NCI-H510A (cell line): ENCODE data around the gene CLGN.
A peak's percentile ranks its signal among the peaks of the same experiment; 100 is the strongest.
"Not testable (repeated sequence)": the region's sequence is repeated elsewhere in the genome, so short reads cannot be mapped to it uniquely, and the experiment has no call there.

Source experiments
- DNase-seq: peaks from one replicate; lab custom pipeline; 2025; lab: John Stamatoyannopoulos, UW

The CLGN gene, protein sequence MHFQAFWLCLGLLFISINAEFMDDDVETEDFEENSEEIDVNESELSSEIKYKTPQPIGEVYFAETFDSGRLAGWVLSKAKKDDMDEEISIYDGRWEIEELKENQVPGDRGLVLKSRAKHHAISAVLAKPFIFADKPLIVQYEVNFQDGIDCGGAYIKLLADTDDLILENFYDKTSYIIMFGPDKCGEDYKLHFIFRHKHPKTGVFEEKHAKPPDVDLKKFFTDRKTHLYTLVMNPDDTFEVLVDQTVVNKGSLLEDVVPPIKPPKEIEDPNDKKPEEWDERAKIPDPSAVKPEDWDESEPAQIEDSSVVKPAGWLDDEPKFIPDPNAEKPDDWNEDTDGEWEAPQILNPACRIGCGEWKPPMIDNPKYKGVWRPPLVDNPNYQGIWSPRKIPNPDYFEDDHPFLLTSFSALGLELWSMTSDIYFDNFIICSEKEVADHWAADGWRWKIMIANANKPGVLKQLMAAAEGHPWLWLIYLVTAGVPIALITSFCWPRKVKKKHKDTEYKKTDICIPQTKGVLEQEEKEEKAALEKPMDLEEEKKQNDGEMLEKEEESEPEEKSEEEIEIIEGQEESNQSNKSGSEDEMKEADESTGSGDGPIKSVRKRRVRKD

DNA sequence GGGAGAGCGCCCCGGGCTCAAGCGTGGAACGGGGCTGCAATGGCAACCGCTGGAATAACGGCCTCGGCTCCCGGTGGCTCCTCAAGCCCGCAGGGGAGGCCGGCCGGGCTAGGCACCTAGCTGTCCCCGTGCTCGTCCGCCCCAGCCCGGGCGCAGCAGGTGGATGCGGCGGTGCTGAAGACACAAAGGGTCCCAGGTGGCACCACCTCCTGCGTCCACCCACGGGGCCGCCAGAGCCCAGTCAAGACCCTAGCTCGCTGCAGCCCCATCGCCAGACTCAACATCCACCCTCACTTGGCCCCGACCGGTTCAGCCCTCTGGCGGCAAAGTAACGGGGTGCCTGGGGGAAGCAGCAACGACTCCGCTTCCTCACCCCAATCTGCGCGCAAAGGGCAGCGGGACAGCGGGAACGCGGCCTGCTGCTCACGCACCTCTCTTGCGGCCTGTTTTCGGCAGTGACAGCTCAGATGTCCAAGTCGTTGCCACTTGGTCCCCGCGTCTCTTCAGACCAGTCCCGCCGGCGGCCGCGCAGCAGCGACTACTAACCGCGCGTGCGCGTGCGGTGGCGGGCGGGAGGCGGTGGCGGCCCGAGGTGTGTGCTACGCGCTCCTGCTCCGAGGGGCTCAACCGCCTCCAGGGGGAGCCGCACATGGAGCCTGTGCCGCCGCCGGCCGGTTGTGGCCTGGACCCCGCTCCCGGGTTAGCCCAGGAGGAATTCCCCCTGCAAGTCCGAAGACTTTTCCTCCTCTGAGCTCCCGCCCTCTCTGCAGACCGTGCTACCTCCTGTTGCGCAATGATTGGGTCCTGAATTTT, at the start of gene CLGN:
TSS of gene CLGN (minus strand) at position 543 of the 813 bp plus-strand sequence. CDS start 14,570 bp downstream, outside the sequence.
- DNase-seq: peak; percentile 48

DNA sequence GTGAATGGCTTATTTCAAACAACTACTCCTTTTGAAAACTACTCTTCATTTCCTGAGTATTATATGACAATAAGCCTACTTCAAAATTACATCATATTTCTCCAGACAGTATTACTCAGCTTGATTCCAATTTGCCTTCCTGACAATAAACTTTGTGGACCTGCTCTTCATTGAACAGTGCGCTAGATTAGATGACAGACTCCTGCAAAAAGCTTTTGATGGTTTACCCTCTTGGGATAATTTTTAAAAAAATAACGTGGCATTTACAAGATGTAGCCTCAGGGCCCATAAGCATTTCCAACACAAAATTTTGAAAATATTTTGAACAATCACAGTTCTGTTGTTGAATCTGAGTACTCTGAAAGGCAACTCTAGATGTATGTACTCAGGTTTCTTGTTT, 44.7 kb upstream of the CLGN start:
- no peak for DNase-seq

DNA sequence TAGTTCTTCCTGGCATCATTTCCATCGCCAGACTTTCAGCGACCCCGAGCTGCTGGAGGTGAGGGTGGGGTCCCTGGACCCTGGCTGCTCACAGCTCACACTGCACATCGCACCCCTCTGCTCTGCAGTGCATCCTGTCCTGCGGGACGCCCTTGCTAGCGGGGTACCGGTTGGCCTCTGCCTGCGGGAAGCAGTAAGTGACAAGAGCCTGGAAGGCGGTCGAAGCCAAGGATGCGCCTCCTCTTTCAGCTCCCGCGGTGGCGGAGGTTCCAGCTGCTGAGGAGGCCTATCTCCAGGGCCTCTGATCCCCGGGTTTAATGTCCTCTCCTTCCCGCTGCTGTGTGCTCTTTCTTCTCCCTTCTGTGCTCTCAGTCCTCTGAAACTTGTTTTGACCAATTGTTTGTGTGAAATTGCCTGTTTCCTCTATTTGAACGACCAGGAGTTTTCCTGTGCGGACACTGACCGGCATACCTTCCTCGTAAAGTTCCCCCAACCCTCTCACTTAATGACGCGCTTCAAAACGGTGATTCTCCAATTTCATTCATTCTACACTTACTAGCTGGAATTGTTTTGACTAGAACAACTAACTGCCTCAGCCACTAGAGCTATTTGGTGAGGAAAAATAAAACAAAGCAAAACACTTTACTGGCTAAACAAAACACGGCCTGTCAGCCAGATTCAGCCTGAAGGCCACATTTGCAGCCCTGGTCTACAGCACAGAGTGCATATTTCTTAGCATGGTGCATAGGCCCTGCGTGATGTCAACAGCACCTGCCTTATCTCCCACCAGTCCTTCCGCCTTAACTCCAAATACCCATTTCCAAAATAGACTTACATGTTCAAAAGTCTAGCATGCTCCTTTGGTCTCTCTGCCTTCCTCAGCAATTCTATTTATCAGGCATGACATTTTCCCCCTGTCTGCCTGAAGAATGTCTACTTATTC, 42.6 kb upstream of the CLGN start:
- no peak for DNase-seq

DNA sequence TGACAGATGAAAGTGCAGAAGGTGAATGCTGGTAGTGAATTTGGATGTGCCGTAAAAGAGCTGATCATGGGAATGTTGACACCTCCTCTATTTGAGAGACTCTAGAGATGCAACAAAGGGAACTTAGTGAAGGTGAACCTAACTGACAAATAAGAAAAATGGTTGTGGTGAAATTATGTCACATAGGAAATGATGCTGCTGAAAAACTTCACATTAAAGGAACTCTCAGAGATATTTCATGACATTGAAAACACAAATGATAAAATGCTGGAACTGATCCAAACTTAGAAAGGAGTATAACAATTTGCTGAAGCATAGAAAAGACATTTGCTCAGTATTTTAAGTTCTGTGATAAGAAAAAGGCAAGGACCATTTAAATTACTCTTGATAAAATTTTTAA, 38.7 kb upstream of the CLGN start:
- DNase-seq: no peak

DNA sequence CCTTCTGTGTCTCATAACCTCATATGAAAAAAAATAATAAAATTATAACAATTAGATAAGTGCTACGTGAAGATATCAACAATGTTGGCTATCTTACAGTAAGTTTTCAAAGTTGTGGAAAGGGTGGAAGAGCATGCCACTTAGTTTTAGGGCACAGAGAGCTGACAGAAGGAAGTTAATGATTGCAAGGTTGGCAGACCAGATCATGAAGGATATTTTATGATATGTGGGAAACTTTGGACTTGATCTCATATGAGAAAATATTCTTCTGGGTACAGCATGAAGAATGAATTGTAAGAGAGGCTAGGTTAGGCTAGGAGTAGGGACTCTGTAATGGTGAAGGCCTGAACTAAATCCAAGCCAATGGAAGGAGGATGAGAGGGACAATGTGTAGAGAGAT, 36.2 kb upstream of the CLGN start:
- no peak for DNase-seq

DNA sequence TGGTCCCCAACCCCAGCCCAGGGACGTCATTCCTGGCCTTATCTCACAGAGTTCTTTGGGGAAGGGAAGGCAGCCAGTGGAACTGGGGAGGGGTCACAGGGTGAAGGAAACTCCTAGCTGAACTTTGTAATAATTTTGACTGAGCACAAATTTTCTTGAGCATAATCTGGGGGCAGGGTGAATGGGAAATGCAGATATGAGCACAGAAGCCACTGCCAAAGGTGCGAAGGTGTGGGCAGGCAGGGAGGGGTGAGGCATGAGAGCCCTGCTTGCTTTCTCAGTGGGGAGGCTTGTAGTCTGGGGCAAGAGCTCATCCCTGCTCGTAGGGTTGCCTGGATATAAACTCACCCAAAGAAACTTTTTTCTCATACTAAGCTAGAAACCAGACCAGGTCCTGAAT, 35.7 kb upstream of the CLGN start:
- no peak for DNase-seq

DNA sequence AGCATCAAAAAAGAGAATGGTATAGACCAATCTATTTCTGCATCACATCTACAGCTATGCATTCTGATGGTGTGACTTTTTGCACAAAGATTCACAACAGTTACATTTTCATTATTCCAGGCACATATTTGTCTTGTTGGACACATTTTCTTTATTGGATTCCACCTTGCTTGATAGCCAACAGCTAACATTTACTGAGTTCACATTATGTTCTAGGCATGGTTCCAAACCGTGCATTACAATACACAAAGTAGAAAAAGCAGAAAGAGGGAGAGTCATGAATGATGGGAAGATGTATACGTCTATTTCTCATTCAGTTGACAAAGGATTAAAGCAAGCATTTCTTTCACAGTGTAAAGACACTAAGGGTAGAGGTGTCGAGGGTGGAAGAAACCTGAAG, 22.9 kb upstream of the CLGN start:
- no peak for DNase-seq

DNA sequence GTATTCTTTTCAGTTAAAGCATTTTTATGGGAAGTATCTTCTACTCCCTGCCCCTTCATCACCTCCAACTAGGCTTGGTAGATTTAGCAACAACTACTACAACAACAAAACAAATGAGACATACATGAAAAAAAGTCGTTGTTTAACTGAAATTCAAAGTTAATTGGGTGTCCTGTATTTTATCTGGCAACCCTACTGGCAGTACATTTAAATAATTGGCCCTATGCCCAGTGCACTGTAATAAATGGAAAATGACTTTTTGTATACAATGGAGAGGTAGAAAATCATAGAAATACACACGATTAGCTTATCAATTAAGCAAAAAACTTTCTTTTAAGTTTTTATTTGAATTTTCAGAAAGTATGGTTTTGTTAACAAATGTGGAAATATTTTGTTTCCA, 21.4 kb upstream of the CLGN start:
- DNase-seq: no peak

DNA sequence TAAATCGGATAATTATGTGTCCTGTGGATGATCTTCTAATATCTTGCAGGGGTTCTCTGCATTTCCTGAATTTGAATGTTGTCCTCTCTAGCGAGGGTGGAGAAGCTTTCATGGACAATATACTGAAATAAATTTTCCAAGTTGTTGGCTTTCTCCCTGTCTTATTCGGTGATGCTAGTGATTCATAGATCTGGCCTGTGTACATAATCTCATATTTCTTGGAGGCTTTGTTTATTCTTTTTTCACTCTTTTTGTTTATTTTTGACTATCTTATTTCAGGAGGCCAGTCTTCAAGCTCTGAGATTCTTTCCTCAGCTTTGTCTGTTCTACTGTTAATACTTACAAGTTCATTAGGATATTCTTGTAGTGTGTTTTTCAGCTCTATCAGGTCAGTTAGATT, 20.7 kb upstream of the CLGN start:
- no peak for DNase-seq

DNA sequence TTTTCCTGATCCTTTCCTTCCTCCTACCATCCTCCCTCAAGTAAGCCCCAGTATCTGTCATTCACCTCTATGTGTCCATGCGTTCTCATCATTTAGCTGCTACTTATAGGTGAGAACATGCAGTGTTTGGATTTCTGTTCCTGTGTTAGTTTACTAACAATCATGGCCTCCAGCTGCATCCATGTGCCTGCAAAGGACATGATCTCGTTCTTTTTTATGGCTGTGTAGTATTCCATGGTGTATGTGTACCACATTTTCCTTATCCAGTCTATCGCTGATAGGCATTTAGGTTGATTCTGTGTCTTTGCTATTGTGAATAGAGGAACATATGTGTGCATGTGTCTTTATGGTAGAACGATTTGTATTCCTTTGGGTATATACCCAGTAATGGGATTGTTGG, 16.9 kb upstream of the CLGN start:
- not testable (repeated sequence) for DNase-seq

DNA sequence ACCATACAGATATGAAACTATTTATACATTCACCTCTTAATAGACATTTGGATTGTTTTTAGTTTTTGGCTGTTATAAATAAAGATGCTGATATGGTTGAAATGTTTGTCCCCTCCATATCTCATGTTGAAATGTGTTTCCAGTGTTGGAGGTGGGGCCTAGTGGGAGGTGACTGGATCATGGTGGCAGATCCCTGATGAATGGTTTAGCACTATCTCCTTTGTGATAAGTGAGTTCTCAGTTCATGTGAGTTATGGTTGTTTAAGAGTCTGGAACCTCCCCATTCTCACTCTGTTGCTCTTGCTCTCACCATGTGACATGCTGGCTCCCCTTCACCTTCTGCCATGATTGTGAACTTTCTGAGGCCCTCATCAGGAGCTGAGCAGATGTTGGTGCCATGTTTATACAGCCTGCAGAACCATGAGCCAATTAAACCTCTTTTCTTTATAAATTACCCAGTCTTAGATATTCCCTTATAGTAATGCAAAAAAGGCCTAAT, 12.2 kb upstream of the CLGN start:
- no peak for DNase-seq

DNA sequence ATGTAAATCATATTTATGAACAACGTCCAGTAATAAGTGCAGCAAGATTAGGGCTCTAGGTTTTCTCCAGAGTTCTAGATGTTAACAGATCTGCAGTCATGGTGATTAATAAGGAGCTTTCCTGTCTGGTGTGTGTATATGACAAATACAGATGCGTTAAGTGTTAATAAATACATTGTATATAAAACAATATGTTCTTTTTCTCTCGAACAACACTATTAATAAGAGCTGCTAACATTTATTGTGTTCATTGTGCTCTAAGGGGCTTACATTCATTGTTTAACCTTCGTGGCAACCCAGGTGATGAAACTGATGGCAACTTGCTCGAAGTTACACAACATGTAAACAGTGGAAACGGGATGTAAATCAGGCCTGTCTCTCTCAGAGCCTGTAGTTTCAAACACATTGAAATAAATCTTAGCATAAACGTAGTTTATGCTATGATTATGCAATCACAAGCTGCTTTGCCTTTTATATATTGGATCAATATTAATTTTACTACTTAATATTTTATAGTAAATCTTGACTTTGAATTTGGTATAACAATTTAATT, 547 bp upstream of the CLGN start:
- DNase-seq: no peak

DNA sequence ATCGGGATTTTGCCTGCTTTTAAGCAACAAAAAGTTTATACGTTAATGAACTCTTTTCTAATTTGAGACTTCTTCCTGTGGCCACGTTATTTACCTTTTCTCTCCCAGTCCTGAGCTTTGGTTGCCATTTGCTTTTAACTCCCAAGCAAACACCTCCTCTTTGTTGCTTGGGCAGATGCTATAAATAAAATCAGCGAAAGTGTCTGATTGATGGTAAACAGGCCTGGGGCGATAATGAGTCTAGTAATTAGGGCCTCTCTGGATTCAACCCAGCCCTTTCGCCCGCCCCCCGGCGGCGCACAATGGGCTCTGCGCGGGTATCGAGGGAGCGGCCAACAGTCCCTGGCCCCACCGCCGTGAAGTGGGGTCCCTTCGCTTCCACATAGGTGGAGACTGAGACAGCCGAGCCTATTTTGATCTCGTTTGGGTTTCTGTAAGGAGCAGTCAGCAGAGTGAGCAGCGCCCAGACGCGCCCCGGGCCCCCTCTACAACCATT, 790 bp downstream of the CLGN start:
- DNase-seq: peak; percentile 35

DNA sequence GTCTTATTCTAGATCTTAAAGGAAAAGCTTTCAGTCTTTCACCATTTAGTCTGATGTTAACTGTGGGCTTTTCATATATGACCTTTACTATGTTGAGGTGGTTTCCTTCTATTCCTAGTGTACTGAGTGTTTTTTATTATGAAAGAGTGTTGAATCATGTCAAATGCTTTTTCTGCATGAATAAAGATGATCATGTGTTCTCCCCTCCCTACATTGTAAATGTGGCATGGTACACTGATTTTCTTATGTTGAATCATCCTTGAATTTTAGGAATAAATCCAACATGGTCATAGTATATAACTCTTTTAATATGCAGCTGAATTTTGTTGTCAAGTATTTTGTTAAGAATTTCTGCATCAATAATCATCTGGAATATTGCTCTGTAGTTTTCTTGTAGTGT, 4.3 kb downstream of the CLGN start:
- no peak for DNase-seq

DNA sequence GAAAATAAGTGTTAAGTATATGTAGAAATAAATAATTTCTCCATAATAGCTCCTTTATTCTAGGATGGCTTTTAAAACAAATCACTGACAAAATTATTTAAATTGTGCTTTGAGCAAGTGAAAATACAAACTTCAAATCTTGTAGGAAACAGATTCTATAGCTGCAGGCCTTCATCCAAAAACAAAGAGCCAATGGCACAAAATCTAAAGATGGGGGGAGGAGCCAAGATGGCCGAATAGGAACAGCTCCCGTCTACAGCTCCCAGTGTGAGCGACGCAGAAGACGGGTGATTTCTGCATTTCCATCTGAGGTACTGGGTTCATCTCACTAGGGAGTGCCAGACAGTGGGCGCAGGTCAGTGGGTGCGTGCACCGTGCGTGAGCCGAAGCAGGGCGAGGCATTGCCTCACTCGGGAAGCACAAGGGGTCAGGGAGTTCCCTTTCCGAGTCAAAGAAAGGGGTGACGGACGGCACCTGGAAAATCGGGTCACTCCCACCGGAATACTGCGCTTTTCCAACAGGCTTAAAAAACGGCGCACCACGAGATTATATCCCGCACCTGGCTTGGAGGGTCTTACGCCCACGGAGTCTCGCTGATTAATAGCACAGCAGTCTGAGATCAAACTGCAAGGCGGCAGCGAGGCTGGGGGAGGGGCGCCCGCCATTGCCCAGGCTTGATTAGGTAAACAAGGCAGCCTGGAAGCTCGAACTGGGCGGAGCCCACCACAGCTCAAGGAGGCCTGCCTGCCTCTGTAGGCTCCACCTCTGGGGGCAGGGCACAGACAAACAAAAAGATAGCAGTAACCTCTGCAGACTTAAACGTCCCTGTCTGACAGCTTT, 14.1 kb downstream of the CLGN start:
- not testable (repeated sequence) for DNase-seq

DNA sequence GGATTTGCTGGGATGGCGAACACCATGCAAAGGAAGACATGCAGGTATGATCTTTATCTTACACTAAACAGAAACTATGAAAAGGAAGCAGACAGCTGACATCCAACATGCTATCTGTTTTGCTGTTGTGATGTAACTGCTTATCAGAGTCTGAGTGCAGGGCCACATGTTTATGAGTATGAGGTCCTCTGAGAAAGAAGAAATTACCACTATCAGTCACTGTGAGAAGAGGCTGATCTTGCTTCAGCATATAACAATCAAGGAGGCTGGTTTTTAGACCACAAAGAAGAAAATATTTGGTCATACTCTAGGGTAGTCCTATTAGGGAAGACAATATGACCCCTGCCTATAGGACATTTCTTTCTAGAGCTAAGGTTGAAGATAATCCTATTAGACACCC, 18.5 kb downstream of the CLGN start:
- DNase-seq: no peak

DNA sequence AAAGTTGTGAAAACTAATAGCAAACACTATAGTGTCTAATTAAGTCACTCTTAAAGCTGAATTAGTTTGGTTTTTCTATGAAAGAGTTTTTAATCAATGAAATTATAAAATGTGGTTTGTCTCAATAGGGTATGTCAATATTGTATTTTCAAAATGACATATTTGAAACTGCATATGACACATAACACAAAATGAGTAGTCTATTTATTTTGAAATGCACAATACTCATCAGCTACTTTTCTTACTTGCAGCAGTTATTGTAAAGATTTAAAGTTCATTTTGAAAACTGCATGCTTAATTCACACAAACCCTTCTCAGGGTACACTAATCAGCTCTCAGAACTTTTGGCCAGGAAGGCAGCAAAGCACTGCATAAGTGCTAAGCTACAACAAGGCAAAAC, 21.2 kb downstream of the CLGN start:
- DNase-seq: no peak

DNA sequence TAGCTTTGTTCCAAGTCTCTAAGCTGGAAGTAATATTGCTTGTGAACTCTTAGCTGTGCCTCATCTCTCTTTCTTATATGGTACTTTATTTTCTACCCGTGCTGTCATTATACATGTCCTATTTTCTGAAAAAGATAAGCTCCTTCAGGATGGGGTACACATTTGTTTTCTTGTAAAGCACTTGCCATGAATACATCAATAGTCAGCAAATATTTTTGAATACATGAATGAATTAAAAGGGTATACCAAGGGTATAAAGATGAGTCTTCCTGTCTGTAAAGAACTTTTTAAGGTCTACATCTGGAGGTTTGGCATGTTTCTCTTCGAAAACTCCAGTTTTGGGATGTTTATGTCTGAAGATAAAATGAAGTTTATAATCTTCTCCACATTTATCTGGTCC, 27.3 kb downstream of the CLGN start:
- DNase-seq: no peak

DNA sequence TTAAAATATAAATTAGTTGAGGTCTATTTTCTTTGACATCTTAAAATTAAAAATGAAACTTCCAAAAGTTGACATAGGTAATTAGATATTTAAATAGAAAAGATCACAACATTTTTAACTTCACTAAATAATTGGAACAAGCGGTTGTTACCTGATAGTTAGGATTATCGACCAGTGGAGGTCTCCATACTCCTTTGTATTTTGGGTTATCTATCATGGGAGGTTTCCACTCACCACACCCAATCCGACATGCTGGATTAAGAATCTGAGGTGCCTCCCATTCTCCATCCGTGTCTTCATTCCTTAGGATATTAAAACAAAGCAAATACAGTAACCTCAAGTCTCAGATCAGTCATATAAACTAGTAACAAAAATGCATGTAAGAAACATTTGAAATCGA, 31.8 kb downstream of the CLGN start:
- DNase-seq: no peak

DNA sequence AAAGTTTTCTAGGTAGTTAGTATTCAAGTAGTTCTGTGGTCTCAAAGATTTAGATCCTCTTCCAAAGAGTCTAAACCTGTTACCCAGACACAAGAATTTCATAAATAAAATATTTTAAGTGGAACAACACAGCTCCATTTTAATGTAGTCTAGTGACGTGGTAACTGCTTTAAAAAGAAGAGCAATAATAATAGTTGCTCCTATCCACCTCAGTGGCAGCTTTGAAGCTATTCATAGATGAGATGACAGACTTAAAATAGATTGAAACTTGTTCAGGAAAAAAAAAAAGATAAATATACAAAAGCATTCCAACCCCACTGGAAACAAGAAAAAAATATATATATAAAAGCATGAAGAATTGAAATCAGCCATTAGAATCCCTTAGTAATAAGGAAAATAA, 39.4 kb downstream of the CLGN start:
- no peak for DNase-seq
